Measurements from ENCODE around the gene HMGCS2. TPM values are rescaled to one million over a fixed set of nuclear protein-coding genes. Genes with fewer than 3 reads are reported as not detected.

The HMGCS2 gene
- total and polyA plus RNA-seq, 9 of the 15 experiments (the other 6 are each of a cell fraction or from before 2014, with no cell fraction given): 0.13 TPM; not detected in 8

- TF ChIP-seq, protein P1, sequence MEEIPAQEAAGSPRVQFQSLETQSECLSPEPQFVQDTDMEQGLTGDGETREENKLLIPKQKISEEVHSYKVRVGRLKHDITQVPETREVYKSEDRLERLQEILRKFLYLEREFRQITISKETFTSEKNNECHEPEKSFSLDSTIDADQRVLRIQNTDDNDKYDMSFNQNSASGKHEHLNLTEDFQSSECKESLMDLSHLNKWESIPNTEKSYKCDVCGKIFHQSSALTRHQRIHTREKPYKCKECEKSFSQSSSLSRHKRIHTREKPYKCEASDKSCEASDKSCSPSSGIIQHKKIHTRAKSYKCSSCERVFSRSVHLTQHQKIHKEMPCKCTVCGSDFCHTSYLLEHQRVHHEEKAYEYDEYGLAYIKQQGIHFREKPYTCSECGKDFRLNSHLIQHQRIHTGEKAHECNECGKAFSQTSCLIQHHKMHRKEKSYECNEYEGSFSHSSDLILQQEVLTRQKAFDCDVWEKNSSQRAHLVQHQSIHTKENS (CRISPR knock-in tag; IDR thresholded peaks at IDR 0.05): no peak
- TF ChIP-seq ETV1 (tag; conservative IDR thresholded peaks at IDR 0.05; ENCODE audit: low read depth) (no peak), TEAD1 (CRISPR knock-in tag; IDR thresholded peaks at IDR 0.05) (no peak), PHB (CRISPR knock-in tag; IDR thresholded peaks at IDR 0.05) (no peak), NRF1 (conservative IDR thresholded peaks at IDR 0.05 in 1 of 2, IDR thresholded peaks at IDR 0.05 in 1 of 2) (no peak), PHB2 (IDR thresholded peaks at IDR 0.05; ENCODE audit: low read depth) (no peak), NFE2L1 (tag; IDR thresholded peaks at IDR 0.05; ENCODE audit: borderline replicate concordance, low read depth) (no peak), ZNF589 (CRISPR knock-in tag; IDR thresholded peaks at IDR 0.05; ENCODE audit: low read depth) (no peak), ZBTB17 (CRISPR knock-in tag; IDR thresholded peaks at IDR 0.05) (no peak), CBX3 (IDR thresholded peaks at IDR 0.05; ENCODE audit: borderline replicate concordance in 1 of 2, low read length in 2 of 2) (no peak), ZNF639 (CRISPR knock-in tag; conservative IDR thresholded peaks at IDR 0.05 in 1 of 2, IDR thresholded peaks at IDR 0.05 in 1 of 2) (no peak), FOXA3 (CRISPR knock-in tag; conservative IDR thresholded peaks at IDR 0.05 in 1 of 2, IDR thresholded peaks at IDR 0.05 in 1 of 2) (no peak), ZNF184 (CRISPR knock-in tag; IDR thresholded peaks at IDR 0.05) (no peak), CHD4 (IDR thresholded peaks at IDR 0.05; ENCODE audit: insufficient read depth, insufficient replicate concordance, low read depth, low read length, poor library complexity, severe bottlenecking) (peak; percentile 64), HIVEP1 (CRISPR knock-in tag; IDR thresholded peaks at IDR 0.05) (no peak), TAF9B (IDR thresholded peaks at IDR 0.05; ENCODE audit: partially characterized antibody) (no peak), CBX2 (IDR thresholded peaks at IDR 0.05; ENCODE audit: insufficient read depth, low read length, poor library complexity, severe bottlenecking) (no peak), MEF2D (tag; conservative IDR thresholded peaks at IDR 0.05; ENCODE audit: low read depth) (no peak)
- TF ChIP-seq, protein P2, sequence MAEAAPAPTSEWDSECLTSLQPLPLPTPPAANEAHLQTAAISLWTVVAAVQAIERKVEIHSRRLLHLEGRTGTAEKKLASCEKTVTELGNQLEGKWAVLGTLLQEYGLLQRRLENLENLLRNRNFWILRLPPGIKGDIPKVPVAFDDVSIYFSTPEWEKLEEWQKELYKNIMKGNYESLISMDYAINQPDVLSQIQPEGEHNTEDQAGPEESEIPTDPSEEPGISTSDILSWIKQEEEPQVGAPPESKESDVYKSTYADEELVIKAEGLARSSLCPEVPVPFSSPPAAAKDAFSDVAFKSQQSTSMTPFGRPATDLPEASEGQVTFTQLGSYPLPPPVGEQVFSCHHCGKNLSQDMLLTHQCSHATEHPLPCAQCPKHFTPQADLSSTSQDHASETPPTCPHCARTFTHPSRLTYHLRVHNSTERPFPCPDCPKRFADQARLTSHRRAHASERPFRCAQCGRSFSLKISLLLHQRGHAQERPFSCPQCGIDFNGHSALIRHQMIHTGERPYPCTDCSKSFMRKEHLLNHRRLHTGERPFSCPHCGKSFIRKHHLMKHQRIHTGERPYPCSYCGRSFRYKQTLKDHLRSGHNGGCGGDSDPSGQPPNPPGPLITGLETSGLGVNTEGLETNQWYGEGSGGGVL (CRISPR knock-in tag; IDR thresholded peaks at IDR 0.05): no peak
- TF ChIP-seq, protein P3, sequence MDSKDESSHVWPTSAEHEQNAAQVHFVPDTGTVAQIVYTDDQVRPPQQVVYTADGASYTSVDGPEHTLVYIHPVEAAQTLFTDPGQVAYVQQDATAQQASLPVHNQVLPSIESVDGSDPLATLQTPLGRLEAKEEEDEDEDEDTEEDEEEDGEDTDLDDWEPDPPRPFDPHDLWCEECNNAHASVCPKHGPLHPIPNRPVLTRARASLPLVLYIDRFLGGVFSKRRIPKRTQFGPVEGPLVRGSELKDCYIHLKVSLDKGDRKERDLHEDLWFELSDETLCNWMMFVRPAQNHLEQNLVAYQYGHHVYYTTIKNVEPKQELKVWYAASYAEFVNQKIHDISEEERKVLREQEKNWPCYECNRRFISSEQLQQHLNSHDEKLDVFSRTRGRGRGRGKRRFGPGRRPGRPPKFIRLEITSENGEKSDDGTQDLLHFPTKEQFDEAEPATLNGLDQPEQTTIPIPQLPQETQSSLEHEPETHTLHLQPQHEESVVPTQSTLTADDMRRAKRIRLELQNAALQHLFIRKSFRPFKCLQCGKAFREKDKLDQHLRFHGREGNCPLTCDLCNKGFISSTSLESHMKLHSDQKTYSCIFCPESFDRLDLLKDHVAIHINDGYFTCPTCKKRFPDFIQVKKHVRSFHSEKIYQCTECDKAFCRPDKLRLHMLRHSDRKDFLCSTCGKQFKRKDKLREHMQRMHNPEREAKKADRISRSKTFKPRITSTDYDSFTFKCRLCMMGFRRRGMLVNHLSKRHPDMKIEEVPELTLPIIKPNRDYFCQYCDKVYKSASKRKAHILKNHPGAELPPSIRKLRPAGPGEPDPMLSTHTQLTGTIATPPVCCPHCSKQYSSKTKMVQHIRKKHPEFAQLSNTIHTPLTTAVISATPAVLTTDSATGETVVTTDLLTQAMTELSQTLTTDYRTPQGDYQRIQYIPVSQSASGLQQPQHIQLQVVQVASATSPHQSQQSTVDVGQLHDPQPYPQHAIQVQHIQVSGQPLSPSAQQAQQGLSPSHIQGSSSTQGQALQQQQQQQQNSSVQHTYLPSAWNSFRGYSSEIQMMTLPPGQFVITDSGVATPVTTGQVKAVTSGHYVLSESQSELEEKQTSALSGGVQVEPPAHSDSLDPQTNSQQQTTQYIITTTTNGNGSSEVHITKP (IDR thresholded peaks at IDR 0.05; ENCODE audit: partially characterized antibody): no peak
Measured at GRCh38 chr1:119772298-119772697, 3.6 kb upstream of the HMGCS2 start (continued).

Measured in K562 (cell line).